Neural progenitor cell (in vitro differentiated cells): ENCODE measurements around the gene FAM83G. TPM values are rescaled to one million over a fixed set of nuclear protein-coding genes. Genes with fewer than 3 reads are reported as not detected.

Experiments used
- DNase-seq: peaks from one replicate; pipeline ENCODE4 v3.0.0-alpha.2; 2016; ENCODE audit warnings: low spot score
- H2AFZ ChIP-seq: fragments of 200-600 bp; sonication (generic); replicated peaks from 2 replicates; pipeline ENCODE4 v1.6.1; 2016; ENCODE audit warnings: antibody characterized with exemption
- H3F3A ChIP-seq: fragments of 200-600 bp; sonication (generic); 2 replicates; pipeline ENCODE4 v1.6.1; 2016; ENCODE audit warnings: antibody characterized with exemption, low read depth
- H3K27ac ChIP-seq: fragments of 200-600 bp; sonication (generic); 2 replicates; pipeline ENCODE4 v1.5.1; 2016; ENCODE audit warnings: mild to moderate bottlenecking
- H3K27me3 ChIP-seq: fragments of 200-600 bp; sonication (generic); 2 replicates; pipeline ENCODE4 v1.6.1; 2016; ENCODE audit warnings: mild to moderate bottlenecking, moderate library complexity
- H3K36me3 ChIP-seq: fragments of 200-600 bp; sonication (generic); 2 replicates; pipeline ENCODE4 v1.5.1; 2016
- H3K4me1 ChIP-seq: fragments of 200-600 bp; sonication (generic); 2 replicates; pipeline ENCODE4 v1.6.1; 2016; ENCODE audit warnings: mixed run types
- H3K4me2 ChIP-seq: fragments of 200-600 bp; sonication (generic); 2 replicates; pipeline ENCODE4 v1.6.1; 2016
- H3K4me3 ChIP-seq: fragments of 200-600 bp; sonication (generic); 2 replicates; pipeline ENCODE4 v1.5.1; 2016
- H3K79me2 ChIP-seq: fragments of 200-600 bp; sonication (generic); 2 replicates; pipeline ENCODE4 v1.6.1; 2016; ENCODE audit warnings: low read depth
- H3K9ac ChIP-seq: fragments of 200-600 bp; sonication (generic); 2 replicates; pipeline ENCODE4 v1.6.1; 2016
- H3K9me3 ChIP-seq: fragments of 200-600 bp; sonication (generic); 2 replicates; pipeline ENCODE4 v1.5.1; 2016; ENCODE audit warnings: low read depth
- H4K20me1 ChIP-seq: fragments of 200-600 bp; sonication (generic); 2 replicates; pipeline ENCODE4 v1.6.1; 2016; ENCODE audit warnings: low read depth
- H3K27ac Mint-ChIP-seq: 3 replicates; pipeline ENCODE4 v1.8.0; 2021; ENCODE audit warnings: mixed read lengths
- H3K27me3 Mint-ChIP-seq: 2 replicates; pipeline ENCODE4 v1.8.0; 2022; ENCODE audit warnings: low read depth, mild to moderate bottlenecking, inconsistent platforms, moderate library complexity, mixed read lengths; ENCODE audit not compliant: insufficient read depth
- H3K36me3 Mint-ChIP-seq: 3 replicates; pipeline ENCODE4 v1.8.0; 2021; ENCODE audit warnings: mixed read lengths
- H3K4me1 Mint-ChIP-seq: 3 replicates; pipeline ENCODE4 v1.8.0; 2021; ENCODE audit warnings: mixed read lengths
- H3K4me3 Mint-ChIP-seq: 3 replicates; pipeline ENCODE4 v1.8.0; 2021; ENCODE audit warnings: mild to moderate bottlenecking, moderate library complexity, mixed read lengths
- H3K9me3 Mint-ChIP-seq: 3 replicates; pipeline ENCODE4 v1.8.0; 2020; ENCODE audit warnings: mixed read lengths
- CTCF ChIP-seq: fragments of 200-600 bp; sonication (generic); IDR thresholded peaks from 2 replicates; pipeline ENCODE4 v1.5.1; 2017; ENCODE audit warnings: antibody characterized with exemption, mild to moderate bottlenecking
- EZH2 ChIP-seq: fragments of 200-600 bp; sonication (generic); IDR thresholded peaks from 2 replicates; pipeline ENCODE4 v1.6.1; 2017; ENCODE audit warnings: antibody characterized with exemption, mild to moderate bottlenecking, moderate library complexity
- EZH2phosphoT487 ChIP-seq: fragments of 200-600 bp; sonication (generic); IDR thresholded peaks from 2 replicates; pipeline ENCODE4 v1.6.1; 2017; ENCODE audit warnings: antibody characterized with exemption
- total RNA-seq: library from RNA; depleted of rRNA; stranded (reverse); fragments of >200 nt; gene quantifications from 2 replicates; pipeline ENCODE4 v1.2.3, GENCODE V29; 2015; ENCODE audit warnings: low replicate concordance

The FAM83G gene
- total RNA-seq, 1 donor from 2014 or later: 9.9 TPM

DNA sequence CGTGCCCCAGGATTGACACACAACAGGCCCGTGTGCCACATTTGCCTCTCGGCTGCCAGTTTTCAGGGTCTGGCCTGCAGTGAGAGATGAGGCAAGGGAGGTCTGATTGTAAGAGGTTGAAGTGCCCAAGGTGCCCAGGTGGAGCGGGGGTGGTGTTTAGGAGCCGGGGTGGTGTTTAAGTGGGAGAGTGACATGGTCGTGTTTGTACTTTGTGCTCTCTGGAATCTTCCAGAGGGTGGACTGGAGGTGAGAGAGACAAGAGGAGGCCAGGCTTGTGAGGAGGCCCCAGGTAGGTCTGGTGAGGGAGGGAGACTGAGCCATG, 42.1 kb downstream of the FAM83G start:
- DNase-seq: no peak
- H3K4me3 ChIP-seq: no peak overlapping the region
- H3K4me2 ChIP-seq: no peak overlapping the region
- no peaks in the 10 kb centered on the region for H3K9me3 ChIP-seq
- H3F3A ChIP-seq: peaks cover 9% of the 10 kb centered on the region
- H4K20me1 ChIP-seq: no peaks in the 10 kb centered on the region
- Mint-ChIP-seq H3K27me3 (peaks cover 7% of the 10 kb centered on the region), H3K9me3 (no peaks in the 10 kb centered on the region), H3K4me3 (no peak overlapping the region), H3K36me3 (no peaks in the 10 kb centered on the region), H3K27ac (peak overlapping the region; percentile 2), H3K4me1 (peaks cover 30% of the 10 kb centered on the region)
- H3K27ac ChIP-seq: no peak overlapping the region
- no peak overlapping the region for H2AFZ ChIP-seq
- H3K27me3 ChIP-seq: no peaks in the 10 kb centered on the region
- H3K36me3 ChIP-seq: no peaks in the 10 kb centered on the region
- H3K79me2 ChIP-seq: no peaks in the 10 kb centered on the region
- TF ChIP-seq EZH2: no peak
- TF ChIP-seq CTCF: no peak
- TF ChIP-seq EZH2phosphoT487: no peak
- no peak overlapping the region for H3K9ac ChIP-seq
- peaks cover 12% of the 10 kb centered on the region for H3K4me1 ChIP-seq

- H3K79me2 ChIP-seq: no peaks in the 10 kb centered on the region
- peaks cover 3% of the 10 kb centered on the region for H3F3A ChIP-seq
- no peak overlapping the region for H3K27ac ChIP-seq
- H3K36me3 ChIP-seq: no peaks in the 10 kb centered on the region
- no peaks in the 10 kb centered on the region for H3K27me3 ChIP-seq
- Mint-ChIP-seq H3K9me3 (no peaks in the 10 kb centered on the region), H3K27me3 (peaks cover 8% of the 10 kb centered on the region), H3K4me3 (no peak overlapping the region), H3K4me1 (peaks cover 24% of the 10 kb centered on the region), H3K27ac (peak overlapping the region; percentile 60), H3K36me3 (no peaks in the 10 kb centered on the region)
- H3K4me3 ChIP-seq: no peak overlapping the region
- H3K9ac ChIP-seq: no peak overlapping the region
- no peak overlapping the region for H3K4me2 ChIP-seq
- no peak for DNase-seq
- TF ChIP-seq CTCF: no peak
- TF ChIP-seq EZH2: no peak
- no peak for TF ChIP-seq EZH2phosphoT487
- H3K9me3 ChIP-seq: no peaks in the 10 kb centered on the region
- H4K20me1 ChIP-seq: no peaks in the 10 kb centered on the region
- no peak overlapping the region for H2AFZ ChIP-seq
- peaks cover 6% of the 10 kb centered on the region for H3K4me1 ChIP-seq
These were observed 42.7 kb downstream of the FAM83G start for GRCh38 chr17:18961634-18962493.

DNA sequence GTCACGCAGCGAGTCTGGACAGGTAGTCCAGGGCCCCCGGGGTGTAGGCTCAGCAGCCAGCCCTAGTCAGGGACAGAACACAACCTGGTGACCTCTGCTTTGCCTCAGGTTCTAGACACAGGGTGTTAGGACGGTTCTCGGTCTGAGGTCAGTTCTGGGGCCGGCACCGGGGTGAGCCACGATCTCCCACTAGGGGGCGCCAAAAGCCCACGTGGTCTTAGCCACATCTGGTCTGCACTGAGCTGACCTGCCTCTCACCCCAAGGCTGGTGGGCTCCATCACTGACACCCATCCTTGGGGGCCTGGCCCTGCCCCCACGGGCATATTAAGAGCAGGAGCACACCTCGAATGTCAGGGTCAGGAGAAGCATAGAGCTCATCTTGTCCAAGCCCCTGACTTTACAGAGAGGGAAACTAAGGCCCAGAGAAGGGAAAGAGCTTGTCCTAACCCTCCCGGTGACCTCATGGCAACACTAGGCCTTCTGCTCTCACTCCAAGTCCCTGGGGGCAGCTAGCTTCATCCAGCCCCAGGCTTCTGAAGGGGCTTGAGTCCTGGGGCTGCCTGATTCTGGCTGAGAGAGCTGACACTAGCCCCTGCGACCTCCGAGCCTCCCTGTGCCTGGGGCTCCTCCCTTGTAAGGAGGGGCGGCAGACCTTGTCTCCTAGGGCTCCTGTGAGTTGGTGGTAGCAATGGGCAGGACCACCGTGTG, 43.6 kb downstream of the FAM83G start:
- H2AFZ ChIP-seq: peak overlapping the region; percentile 1
- H3F3A ChIP-seq: no peaks in the 10 kb centered on the region
- no peak overlapping the region for H3K4me2 ChIP-seq
- H4K20me1 ChIP-seq: no peaks in the 10 kb centered on the region
- H3K36me3 ChIP-seq: no peaks in the 10 kb centered on the region
- H3K4me3 Mint-ChIP-seq: no peak overlapping the region
- peaks cover 3% of the 10 kb centered on the region for H3K4me1 ChIP-seq
- no peak overlapping the region for H3K27ac ChIP-seq
- no peaks in the 10 kb centered on the region for H3K79me2 ChIP-seq
- peaks cover 8% of the 10 kb centered on the region for H3K27me3 Mint-ChIP-seq
- H3K9me3 ChIP-seq: no peaks in the 10 kb centered on the region
- peak overlapping the region; percentile 60 for H3K27ac Mint-ChIP-seq
- H3K4me1 Mint-ChIP-seq: peaks cover 23% of the 10 kb centered on the region
- H3K36me3 Mint-ChIP-seq: no peaks in the 10 kb centered on the region
- H3K9me3 Mint-ChIP-seq: no peaks in the 10 kb centered on the region
- peak; percentile 89 for DNase-seq
- no peaks in the 10 kb centered on the region for H3K27me3 ChIP-seq
- no peak for TF ChIP-seq EZH2
- peak; percentile 87 for TF ChIP-seq CTCF
- H3K9ac ChIP-seq: no peak overlapping the region
- no peak overlapping the region for H3K4me3 ChIP-seq
